GM18870 (cell line): ENCODE measurements around the gene SAG.
"Not testable (repeated sequence)": the region's sequence is repeated elsewhere in the genome, so short reads cannot be mapped to it uniquely, and the experiment has no call there.

Experiments
- ATAC-seq: cut with Tn5 transposase; IDR thresholded peaks from one replicate; pipeline ENCODE4 v1.9.1; 2021; ENCODE audit warnings: moderate library complexity; ENCODE audit not compliant: unreplicated experiment

Gene SAG

DNA sequence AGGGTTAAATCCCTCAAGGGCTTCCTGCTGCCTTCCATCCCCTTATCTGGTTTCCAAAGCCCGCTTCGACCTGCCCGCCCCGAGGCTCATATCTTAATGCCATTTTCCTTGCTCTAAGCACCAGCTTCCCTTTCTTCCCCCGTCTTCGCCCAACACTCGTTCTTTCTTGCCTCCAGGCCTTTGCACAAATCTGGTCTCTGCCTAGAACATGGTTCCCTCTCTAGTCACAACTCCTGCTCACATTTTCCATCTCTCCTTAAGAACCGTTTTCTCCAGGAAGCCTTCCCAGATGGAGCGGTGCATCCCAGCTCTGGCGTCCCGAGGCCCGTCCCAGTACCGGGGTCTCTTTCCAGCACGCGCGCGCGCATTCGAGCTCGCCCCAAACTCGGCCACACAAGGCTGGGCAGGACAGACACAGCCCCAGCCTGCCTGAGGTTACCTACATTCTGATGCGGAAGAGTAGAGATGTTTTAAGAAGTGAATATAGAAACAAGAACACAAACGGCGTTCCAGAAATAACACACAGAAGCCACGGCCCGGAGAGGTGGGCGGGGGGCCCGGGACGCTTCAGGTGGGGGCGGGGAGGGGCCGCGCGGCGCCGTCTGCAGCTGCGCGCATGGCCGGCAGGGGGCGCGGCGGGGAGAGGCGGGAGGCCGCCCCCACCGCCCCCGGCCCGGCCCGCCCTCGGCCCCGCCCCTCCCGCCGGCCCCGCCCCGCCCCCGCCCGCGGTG is 46.3 kb downstream of the SAG start, which contains the start of gene DGKD:
Gene DGKD (plus strand): TSS at position 726 of the 731 bp plus-strand sequence. CDS start 25 bp downstream, outside the sequence.
- peak; percentile 37 for ATAC-seq

DNA sequence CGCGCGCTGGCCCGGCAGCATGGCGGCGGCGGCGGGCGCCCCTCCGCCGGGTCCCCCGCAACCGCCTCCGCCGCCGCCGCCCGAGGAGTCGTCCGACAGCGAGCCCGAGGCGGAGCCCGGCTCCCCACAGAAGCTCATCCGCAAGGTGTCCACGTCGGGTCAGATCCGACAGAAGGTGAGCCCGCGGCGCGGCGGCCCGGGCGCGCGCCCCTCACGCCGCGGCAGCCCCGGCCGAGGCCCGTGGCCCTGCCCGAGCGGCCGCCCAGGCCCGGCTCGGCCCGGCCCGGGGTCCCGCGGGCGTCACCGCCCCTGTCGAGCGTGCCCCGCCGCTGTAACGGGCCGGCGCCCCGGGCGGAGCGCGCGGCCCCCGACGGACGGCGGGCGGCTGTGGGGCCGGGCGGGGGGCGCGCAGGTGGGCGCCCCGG is 46.9 kb downstream of the SAG start:
- no peak for ATAC-seq

DNA sequence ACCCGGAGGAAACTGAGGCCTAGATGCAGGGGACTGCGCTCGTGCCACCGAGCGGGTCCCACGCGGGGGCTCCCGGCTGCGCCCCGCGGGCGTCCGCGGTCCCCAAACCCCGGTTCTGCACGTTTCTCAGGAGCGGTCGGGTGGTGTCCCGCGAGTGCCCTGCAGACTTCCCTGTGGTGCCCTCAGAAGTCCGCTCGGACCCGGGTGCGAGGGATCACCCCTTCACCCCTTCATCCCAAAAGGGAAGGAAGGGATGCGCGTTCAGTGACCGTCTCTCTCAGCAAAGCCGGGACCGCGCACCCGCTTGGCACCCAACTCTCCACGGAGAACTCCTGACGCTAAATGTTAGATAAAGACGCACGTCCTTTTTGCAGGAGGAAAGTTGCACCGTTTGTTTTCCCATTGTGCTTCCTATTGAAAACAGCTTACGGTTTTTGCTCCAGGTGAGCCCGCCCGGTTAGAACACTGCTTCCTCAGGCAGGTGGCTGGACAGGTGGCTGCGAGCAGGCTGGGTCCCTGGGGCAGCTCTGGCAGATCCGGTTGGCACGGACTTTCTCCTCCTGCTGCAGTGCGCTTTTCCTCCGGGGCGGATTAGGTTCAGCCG is 47.5 kb downstream of the SAG start:
- no peak for ATAC-seq

DNA sequence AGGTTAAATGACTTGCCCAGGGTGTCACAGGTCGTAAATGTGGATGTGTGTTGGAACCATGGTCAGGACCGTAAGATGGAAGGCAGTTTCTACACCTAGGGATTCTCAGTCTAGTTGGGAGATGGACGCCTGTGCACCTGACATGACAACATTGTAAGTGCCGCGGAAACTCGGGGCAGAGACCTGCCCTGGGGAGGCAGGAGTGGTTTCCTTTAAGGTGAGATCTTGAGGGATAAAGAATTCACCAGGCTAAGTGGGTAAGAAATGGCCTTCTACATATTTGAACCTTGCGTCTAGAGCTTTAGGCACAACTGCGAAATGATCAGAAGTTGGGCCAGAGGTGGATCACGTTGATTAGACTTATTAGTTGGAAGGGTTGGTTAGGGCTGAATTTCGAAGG is 48.3 kb downstream of the SAG start:
- ATAC-seq = no peak

DNA sequence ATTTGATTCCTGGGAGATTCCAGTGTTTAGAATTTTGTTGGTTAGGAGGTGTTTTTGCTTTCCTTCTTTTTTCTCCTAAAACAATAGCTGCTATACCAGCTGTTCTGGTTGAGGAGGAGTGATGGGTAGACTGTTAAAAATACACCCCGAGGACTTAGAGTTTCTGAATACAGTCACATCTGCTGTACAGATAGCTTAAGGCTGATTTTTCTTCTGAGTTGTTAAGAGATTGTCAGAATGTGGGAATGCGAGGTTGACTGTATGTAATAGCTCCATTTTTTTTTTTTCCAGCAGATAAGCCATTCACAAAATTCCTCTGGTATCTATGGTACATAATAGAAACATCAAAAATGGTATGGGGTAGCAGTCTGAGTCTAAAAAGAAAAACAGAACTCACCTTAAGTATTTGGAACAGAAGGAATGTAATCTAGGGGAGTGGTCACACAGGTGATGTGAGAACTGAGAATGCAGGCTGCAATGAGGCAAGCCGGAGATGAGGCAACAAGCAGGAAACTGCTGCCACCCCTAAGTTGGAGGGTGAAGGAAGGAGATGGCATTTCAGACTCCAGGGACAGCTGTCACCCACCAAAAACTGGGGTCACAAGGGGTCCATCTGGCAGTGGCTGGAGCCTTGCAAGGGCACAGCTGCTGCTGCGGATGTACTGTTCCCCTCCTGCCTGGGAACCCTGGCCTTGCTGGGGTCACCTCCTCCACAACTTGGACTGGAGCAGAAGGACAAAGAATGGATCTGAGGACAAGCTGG is 49.1 kb downstream of the SAG start:
- no peak for ATAC-seq

DNA sequence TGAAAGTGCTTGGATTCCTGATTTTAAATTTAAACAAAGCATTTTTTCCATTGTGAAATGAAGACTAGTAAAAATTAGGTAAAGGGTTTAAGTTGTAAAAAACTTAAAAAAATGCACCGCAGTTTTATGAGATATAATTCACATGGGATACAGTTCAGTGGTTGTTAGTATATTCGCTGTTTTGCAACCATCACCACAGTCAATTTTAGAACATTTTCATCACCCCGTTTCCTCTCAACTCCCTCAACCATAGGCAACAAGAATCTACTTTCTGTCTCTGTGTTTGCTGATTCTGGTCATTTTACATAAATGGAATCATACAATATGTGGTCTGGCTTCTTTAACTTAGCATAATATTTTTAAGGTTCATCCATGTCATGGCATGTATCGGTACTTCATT is 50.7 kb downstream of the SAG start:
- no peak for ATAC-seq

DNA sequence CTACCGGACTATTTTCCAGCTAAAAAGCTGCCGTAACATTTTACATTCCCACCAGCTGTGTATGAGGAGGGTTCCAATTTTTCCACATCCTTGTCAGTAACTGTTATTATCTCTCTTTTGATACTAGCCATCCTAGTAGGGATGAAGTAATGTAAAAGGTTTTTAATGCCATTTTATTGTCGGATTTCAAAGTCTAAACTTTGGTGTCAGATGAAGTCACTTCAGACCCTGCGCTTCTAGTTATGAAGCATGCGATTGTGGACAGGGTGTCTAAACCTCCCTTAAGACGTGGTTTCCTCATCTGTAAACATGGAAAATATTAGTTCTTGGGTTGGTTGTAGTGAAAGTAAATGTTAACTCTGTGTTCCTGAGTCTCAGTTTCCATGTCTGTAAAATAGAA is 51.3 kb downstream of the SAG start:
- ATAC-seq = no peak

DNA sequence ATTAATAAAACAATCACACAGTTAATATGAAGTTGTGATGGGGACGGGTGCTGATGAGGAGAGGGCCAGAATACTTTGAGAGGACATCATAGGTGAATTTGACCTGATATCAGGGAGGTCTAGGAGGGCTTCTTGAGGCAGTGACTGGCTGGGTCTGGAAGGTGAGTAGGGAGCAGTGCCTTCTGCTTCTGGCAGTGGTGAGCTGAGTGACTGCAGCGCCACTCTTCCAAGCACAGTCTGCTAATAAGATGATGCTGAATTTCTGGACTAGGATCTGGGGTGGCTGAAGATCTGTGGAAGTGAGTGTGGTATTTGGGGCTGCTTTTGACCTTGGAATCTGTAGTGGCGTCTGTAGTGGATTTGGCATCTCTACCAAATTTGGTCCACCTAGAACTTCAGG is 52.2 kb downstream of the SAG start:
- no peak for ATAC-seq

DNA sequence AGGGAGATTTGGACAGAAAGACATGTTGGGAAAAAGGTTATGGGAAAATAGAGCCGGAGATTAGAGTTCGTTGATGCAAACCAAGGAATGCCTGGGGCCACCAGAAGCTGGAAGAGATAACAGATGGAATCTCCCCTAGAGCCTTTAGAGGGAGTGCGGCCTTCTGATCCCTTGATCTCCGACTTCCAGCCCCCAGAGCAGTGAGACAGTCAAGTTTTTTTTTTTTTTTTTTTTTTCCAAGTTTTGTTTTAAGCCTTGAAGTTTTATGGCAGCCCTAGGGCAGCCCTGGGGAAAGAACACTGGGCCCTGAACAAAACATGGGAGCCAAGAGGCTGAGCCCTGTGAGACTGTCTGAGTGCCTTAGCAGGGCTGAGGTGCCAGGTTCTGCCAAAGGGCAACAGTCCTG is 53.2 kb downstream of the SAG start:
- no peak for ATAC-seq

DNA sequence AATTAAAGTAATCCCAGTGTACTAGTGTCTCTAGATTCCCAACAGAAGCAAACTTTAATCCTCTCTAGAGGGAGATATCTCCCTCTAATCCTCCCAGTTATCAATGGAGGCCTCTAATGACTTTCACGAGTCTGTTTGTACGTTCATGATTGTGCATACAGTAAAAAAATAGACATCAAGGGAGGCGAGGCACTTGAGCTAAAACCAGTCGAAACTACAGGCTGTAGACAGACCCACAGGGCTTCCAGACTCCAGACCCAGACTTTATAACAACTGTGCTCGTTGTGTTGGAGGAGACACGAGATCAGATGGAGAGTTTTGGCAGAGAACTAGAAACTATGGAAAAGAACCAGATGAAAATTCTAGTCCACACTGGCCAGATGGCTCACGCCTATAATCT is 53.7 kb downstream of the SAG start:
- no peak for ATAC-seq

DNA sequence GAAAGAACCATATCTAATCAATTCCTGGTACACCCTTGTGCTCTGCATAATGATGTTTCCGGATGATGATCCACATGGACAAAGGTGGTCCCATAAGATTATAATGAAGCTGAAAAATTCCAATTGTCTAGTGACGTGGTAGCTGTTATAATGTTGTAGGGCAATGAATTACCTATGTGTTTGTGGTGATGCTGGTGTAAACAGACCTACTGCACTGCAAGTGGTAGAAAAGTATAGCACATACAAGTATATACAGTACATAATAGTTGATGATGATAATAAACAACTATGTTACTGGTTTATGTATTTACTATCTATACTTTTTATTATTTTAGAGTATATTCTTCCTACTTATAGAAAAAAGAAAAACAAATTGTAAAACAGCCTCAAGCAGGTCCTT is 55.1 kb downstream of the SAG start:
- no peak for ATAC-seq

DNA sequence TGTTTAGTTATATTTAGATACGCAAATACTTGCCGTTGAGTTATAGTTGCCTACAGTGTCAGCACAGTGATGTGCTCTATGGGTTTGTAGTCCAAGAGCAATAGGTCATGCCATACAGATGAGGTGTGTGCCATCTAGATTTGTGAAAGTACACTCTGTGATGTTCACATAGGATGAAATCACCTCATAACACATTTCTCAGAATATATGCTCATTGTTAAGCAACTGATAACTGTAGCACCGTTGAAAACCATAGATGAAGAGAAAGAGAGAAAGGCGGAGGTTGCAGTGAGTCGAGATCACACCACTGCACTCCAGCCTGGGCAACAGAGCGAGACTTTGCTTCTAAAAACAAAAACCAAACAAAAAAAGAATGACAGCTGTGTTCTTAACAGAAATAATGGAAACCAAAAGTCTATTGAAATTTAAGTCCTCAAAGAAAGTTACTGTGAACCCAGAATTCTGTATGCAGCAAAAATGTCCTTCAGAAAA is 56.2 kb downstream of the SAG start:
- ATAC-seq = no peak

DNA sequence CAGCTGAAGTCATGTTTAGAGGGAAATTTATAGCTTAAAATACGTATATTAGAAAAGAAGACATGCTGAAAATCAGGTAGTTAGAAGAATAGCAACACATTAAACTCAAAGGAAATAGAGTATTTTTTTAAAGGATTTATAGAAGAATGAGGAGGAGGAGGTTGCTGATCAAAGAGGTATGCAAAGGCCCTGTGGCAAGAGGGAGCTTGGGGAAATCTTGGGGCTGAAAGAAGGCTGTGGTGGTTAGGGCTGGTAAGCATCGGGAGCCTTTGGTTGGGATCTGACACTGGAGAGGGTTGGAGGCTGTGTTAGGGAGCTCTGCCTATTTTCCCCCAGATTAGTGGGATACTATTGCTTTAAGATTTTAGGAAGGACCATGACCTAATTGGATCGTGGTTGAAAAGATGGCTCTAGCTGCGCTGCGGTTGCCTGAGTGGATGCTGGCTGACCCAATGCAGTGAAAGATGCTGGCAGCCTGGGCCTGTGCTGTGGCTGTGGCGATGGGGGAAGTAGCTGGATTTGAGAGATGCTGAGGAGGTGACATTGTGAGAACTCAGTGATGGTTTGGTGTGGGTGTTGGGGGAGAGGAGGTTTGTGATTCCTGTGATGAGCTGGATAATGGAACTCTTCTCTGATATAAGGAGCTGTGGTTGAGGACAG is 58.4 kb downstream of the SAG start:
- no peak for ATAC-seq

DNA sequence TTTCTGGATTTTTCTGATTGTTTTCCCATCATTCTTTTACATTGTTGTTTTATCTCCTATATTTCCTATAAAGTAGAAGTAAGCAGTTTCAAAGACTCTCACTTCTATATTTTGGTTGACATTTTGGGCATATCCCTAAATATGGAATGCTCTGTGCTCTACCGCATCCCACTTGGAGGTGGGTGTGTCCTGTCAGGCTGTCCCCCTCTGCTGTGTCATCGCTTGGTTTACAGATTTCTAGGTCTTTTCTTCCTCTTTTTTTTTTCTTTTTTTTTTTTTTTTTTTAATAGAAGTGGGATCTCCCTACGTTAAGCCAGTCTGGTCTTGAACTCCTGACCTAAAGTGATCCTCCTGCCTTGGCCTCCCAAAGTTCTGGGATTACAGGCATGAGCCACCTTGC is 60.0 kb downstream of the SAG start:
- no peak for ATAC-seq

DNA sequence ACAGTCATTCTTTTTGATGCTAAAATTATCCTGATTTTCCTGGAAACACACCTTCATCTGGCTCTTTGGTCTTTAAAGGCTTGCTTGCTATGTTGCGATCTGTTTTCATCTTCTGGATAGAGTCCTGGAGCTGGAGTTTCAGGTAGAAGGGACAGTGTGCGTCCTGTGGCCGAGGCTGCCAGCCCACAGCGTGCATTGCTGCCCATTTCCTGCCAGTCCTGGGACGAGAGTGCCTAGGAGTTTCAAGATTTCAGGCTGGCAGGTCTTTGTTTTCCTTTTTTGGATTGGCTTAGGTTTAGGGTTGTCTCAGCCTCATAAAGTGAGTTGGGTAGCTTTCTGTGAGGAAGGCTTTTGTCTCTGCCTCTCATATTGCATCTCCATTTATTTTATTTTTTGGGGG is 61.1 kb downstream of the SAG start:
- no peak for ATAC-seq

DNA sequence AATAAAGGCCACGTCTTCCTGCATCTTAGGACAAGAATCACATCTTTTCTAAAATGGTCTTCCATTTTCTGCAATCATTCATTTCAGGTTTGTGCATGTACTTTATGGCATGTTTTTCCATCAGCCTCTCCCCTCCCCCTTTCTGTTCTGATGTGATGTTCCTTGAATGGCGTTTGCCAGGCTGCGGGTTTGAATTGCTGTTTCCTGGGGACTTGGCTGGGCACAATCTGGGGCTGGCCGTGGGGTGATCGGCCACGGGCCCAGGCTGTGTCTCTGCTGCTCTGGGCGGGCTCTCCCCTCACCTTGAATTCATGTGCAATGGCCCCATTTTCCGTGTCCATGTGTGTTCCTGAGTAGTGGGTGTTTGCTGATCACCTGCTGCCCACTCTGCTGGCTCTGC is 61.8 kb downstream of the SAG start:
- ATAC-seq = no peak

DNA sequence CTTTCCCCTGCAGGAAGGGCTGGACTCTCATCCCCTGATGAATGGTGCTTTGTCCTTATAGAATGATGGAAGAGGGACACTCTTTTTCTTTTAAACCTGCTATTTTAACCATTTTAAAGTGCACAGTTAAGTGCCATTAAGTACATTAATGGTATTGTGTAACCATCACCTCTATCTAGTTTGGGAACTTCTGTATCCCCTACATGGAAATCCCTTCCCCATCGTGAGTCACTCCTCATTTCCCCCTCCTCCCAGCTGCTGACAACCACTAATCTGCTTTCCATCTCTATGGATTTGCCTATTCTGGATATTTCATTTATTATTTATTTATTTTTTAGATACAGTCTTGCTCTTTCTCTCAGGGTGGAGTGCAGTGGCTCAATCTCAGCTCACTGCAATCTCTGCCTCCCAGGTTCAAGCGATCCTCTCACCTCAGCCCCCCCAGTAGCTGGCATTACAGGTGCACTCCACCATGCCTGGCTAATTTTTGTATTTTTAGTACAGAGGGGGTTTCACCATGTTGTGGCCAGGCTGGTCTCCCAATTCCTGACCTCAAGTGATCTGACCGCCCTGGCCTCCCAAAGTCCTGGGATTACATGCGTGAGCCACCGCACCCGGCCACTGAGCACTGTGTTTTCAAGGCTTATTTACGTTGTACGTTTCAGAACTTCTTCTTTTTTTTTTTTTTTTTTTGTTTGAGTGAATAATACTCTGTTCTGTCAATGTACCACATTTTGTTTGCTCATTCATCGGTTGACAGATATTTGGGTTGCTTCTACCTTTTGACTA is 62.5 kb downstream of the SAG start:
- no peak for ATAC-seq

DNA sequence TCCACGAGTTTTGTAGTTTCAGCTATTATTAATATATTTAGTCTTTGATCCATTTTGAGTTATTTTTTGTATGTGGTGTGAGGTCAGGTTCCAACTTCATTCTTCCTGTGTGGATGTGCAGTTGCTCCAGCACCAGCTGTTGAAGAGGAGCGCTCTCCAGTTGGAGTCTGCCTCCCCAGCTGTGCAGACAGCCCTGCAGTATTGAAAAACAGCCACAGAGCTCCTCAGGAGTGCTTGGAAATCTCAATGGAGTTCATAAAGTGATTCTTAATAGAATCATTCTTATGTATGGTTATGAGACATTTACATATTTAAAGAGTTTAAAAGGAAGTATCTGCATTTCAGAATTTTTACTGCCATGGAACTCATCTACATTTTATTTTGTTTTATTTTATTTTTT is 64.0 kb downstream of the SAG start:
- no peak for ATAC-seq

DNA sequence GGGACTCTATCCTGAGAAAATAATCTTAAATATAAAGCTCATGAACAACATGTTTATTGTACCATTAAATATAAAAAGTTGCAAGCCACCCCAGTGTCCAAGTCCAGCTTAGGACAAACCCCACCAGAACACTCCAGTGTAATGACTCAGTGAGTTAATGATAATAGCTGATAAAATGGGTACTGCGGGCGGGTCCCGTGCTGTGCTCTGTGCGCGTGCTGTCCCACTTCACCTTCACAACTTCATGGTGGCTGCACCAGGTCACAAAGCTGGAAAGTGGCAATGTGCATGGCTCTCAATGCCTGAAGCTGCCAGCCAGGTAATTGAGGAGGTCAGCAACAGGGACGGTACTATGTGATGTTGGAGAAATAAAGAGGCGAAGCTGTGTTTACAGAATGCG is 65.2 kb downstream of the SAG start:
- no peak for ATAC-seq

DNA sequence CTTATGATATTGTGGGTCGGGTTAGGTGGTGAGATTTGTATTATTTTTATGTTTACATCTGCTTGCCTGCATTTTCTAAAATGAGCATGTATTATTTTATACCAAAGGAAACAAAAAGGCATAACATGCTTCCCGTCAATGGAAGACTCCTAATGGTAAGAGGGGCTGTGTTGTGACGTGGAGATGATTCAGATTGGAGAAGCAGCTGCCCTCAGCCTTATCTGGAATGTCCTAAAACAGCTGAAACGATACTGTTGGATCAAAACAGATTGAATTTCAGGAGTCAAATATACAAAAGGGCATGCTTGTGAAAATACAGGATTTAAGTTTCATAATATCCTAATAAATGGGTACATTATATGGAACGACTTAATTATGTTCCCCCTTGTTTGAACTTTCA is 65.7 kb downstream of the SAG start:
- ATAC-seq = no peak

DNA sequence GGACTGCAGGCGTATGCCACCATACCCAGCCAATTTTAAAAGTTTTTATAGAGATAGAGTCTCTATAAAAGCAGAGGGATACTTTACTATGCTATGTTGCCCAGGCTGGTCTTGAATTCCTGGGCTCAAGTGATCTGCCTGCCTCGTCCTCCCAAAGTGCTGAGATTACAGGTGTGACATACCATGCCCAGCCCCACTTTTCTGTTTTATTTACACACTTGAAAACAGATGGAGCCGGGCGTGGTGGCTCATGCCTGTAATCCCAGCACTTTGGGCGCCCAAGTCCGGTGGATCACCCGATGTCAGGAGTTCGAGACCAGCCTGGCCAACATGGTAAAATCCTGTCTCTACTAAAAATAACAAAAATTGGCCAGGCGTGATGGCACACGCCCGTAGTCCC is 67.2 kb downstream of the SAG start:
- ATAC-seq = not testable (repeated sequence)
